HL-60/S4 treated with retinoic acid at 250 ng/mL for 4 days and 3 days (cell line): Measurements from ENCODE around the gene UBE2Q2.
"Not testable (repeated sequence)": the region's sequence is repeated elsewhere in the genome, so short reads cannot be mapped to it uniquely, and the experiment has no call there.

ENCODE experiments used
- in situ Hi-C: fragments of 300-500 bp; cut with MboI; formaldehyde crosslinking; loops from 2 replicates; pipeline ENCODE4 v1.7.0; 2022; ENCODE audit warnings: low sequenced_read_pairs

The UBE2Q2 gene

GRCh38 chr15:75861750-75862402 is 18.6 kb downstream of the UBE2Q2 start:
- in situ Hi-C loops = no loop called here

- in situ Hi-C loops = no loop called here
Observed at GRCh38 chr15:75862796-75863195, 19.5 kb downstream of the UBE2Q2 start.

GRCh38 chr15:75864213-75865059 is 21.2 kb downstream of the UBE2Q2 start:
- in situ Hi-C loops = no loop called here

DNA sequence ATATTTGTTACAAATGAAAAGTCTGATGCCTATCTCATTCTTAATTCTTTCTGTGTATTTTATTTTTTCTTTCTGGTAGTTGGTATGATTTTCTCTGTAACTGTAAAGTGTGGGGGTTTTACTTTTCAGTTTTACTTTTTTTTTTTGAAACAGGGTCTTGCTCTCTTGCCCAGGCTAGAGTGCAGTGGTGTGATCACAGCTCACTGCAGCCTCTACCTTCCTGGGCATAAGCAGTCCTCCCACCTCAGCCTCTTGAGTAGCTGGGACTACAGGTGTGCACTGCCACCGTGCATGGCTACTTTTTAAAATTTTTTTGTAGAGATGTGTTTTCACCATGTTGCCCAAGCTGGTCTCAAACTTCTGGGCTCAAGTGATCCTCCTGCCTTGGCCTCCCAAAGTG is 22.8 kb downstream of the UBE2Q2 start:
- in situ Hi-C loops = not testable (repeated sequence)

DNA sequence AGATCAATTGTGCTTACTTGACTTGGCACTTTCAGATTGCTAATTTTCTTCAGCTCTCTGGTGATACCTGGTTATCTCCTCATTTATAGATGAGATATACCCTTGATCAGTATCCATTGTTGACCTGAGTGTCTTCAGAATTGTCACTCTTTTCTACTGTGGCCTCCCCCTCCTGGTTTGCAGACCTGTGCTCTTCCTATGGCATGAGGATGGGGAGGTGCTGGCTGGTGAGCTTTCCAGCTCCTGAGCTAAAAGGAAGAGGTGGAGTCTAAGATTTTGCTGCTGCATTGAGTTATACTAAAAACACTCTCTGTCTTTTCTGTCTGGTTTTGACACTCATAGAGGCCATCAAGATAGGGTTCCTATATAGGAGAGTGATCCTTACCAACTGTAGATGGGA is 23.7 kb downstream of the UBE2Q2 start:
- in situ Hi-C loops = no loop called here

DNA sequence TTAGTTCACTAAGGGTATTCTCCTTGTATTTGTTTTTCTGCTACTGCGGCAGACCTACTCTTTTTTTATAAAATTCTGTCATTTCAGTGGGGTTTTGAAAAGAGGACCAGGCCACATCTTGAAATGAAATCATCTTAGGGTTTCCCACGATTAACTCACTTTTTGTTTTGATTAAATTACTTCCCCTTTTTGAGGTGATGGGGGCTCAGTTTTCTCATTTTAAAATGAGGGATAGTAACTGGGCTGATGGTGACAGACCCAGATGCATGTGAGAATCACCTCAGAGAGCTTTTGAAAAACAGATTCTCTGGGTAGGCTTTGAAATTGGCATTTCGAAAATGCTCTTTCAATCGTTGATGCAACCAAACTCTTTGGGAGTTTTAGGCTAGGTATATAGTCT is 24.2 kb downstream of the UBE2Q2 start:
- in situ Hi-C loops = no loop called here

DNA sequence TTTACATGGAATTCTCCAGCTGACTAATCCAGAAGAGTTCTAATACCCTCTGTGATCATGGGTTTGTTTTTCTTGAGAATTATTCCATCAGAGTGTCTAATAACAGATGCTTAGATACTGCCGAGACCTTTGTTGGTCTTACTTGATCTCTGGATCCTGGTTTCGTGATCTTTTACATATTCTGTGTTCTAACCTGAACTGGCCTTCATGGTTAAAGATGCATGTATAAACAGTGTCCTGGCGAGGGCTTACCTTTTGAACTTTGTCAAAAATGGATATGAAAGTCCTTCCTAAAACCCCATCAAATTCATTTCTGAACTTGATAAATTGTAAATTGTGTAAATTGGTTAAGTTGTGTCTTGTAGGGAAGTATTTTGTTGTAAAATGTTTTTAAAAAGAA is 24.8 kb downstream of the UBE2Q2 start:
- in situ Hi-C loops = no loop called here

DNA sequence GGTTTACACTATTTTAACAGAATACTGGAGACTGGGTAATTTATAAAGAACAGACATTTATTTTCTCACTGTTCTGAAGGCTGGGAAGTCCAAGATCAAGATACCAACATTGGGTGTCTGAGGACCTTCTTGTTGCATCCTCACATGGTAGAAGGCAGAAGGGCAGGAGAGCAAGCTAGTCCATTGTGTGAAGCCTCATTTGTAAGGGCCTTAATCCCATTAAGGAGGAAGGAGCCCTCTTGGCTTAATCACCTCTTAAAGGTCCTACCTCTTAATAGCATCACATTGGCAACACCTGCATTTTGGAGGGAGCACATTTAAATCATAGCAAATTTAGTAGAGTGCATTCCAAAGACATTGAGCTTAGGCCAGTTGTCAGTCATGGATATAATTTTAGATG is 26.2 kb downstream of the UBE2Q2 start:
- in situ Hi-C loops = no loop called here

GRCh38 chr15:75871589-75871988 is 28.3 kb downstream of the UBE2Q2 start:
- in situ Hi-C loops = not testable (repeated sequence)

DNA sequence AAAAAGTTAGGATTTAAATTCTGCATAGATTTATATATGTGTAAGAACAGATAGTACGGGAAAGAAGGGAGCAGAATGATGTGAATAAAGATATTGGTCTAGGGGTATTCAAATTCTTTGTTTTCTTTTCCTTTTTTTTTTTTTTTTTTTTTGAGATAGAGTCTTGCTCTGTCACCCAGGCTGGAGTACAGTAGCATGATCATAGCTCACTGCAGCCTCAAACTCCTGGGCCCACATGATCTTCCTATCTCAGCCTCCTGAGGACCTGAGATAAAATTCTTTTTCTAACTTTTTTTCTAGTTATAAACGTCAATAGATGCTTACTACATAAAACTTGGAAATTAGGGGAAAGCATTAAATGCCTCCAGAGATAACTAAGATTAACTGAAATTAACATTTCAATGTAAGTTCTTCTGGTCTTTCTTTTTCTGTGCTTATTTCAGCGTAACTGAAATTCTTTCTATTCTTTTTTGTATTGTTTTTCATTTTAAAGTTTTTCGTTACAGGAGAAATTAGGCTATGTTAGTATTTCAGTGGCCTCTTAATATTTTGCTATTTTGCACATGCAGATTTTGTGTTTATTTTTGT is 29.2 kb downstream of the UBE2Q2 start:
- in situ Hi-C loops = no loop called here

- in situ Hi-C loops = no loop called here
Observed at GRCh38 chr15:75884041-75884440, 40.8 kb downstream of the UBE2Q2 start.

- in situ Hi-C loops = no loop called here
Observed at GRCh38 chr15:75887178-75887577, 43.9 kb downstream of the UBE2Q2 start.

DNA sequence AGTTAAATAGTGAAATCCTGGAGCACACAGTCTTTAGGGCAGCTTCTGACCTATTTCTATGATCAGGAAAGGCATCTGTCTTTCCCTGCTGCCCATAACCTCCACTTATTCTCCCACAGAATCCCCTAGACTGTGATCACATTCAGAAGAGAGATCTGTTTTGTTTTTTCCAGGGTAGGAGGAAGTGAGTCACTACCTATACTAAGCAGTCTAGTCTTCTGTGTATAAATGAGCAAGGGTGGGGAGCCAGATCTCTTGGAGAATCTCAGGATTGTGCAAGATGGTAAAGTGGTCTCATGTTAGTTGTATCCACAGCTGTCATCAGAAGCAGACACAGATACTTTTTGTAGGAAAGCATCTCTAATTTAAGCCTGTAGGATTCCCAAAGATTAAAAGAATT is 48.6 kb downstream of the UBE2Q2 start:
- in situ Hi-C loops = no loop called here

DNA sequence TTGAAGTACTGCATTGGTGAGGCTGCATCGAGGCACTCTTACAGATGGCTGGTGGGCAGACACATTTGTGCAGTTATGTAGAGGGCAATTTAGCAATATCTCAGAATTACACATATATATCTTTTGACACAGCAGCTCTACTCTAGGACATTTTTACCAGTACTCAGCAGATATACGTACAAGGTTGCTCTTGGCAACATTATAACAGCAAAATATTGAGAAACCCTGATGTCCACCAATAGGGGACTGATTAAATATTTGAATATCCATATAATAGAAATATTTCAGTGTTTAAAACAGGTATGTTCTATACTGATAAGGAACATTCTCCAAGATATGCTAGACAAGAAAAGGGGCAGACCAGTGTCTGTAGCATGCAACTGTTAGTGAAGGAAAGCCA is 52.5 kb downstream of the UBE2Q2 start:
- in situ Hi-C loops = no loop called here

GRCh38 chr15:75900577-75900976 is 57.3 kb downstream of the UBE2Q2 start:
- in situ Hi-C loops = no loop called here

DNA sequence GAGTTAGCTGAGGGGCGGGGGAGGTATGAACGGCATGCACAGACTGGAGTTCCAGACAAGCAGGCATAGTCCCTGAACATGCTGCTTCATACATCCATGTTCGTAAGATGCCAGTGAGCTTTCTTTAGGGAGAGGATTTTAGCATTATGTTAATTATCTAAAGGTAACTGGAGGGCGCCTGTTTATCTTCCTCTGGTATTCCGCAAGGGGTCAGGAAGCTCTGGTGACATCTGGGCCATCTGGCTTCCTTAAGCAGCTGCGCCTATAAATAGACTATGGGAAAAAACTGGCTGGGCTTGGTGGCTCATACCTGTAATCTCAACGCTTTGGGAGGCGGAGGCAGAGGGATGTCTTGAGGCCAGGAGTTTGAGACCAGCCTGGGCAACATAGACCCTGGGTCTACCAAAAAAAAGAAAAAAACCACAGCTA is 58.9 kb downstream of the UBE2Q2 start:
- in situ Hi-C loops = no loop called here

- in situ Hi-C loops = no loop called here
Observed at GRCh38 chr15:75903331-75904239, 60.3 kb downstream of the UBE2Q2 start, which contains the start of gene FBXO22. TSS of gene FBXO22 (plus strand) at chr15:75903878. CDS start at chr15:75903964, 86 bp downstream.

DNA sequence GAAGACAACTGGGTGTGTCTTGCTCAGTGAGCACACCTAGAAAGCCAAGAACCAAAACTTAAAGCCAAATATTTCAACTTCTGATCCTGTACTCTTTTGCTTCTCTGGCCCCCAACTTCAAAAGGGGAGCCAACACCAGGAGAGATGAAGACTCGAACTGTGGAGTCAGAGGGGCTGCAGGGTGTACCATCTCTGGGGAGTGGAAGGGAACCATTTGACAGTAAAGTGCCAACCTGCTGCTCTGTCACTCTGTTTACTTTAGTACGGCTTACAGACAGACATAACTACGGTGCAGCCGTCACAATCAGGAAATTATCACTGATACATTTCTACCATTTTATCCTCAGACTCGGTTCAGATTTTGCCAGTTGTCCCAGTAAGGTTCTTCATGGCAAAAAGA is 62.0 kb downstream of the UBE2Q2 start:
- in situ Hi-C loops = no loop called here

DNA sequence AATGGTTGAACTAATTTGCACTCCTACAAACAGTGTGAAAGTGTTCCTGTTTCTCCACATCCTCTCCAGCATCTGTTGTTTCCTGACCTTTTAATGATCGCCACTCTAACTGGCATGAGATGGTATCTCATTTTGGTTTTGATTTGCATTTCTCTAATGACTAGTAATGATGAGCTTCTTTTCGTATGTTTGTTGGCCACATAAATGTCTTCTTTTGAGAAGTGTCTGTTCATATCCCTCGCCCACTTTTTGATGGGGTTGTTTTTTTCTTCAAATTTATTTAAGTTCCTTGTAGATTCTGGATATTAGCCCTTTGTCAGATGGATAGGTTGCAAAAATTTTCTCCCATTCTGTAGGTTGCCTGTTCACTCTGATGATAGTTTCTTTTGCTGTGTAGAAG is 67.1 kb downstream of the UBE2Q2 start:
- in situ Hi-C loops = not testable (repeated sequence)

DNA sequence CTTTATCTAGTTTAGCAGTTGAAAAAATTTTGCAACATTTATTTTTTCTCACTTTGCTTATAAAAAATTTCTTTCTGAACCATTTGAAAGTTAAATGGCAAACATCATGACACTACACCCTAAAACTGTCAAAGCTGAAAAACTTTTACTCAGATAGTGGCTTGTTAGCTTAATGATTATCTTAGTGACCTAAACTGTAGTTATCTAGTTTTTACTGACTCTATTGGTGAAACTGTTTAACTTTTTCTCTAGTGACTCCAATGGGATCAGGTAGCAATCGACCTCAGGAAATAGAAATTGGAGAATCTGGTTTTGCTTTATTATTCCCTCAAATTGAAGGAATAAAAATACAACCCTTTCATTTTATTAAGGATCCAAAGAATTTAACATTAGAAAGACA is 73.7 kb downstream of the UBE2Q2 start:
- in situ Hi-C loops = no loop called here

DNA sequence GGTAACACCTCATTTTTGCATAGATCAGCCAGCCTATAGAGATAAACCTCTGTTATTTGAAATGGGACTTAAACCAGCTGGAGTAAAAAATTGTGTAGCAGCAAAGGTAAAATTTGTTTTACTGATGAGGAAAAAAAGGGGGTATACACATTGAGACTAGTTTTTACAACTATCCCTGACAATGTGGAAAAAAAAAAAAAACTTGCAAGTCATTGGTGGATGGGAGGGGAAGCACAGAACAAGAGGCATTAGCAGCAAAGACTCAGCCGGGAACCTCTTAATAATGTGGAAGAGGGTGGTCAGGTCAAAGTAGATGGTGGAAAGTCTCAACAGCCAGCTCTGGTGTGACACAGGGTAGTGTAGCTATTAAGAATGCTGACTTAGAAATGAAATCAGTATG is 74.9 kb downstream of the UBE2Q2 start:
- in situ Hi-C loops = no loop called here
